ENCODE measurements around the gene MCFD2. TPM values are rescaled to one million over a fixed set of nuclear protein-coding genes. Genes with fewer than 3 reads are reported as not detected.

Gene MCFD2
- total RNA-seq, 5 donors from 2014 or later (not counting 1 experiment from before 2014, with no cell fraction given): 30.8 to 44.0 (median 35.2) TPM

DNA sequence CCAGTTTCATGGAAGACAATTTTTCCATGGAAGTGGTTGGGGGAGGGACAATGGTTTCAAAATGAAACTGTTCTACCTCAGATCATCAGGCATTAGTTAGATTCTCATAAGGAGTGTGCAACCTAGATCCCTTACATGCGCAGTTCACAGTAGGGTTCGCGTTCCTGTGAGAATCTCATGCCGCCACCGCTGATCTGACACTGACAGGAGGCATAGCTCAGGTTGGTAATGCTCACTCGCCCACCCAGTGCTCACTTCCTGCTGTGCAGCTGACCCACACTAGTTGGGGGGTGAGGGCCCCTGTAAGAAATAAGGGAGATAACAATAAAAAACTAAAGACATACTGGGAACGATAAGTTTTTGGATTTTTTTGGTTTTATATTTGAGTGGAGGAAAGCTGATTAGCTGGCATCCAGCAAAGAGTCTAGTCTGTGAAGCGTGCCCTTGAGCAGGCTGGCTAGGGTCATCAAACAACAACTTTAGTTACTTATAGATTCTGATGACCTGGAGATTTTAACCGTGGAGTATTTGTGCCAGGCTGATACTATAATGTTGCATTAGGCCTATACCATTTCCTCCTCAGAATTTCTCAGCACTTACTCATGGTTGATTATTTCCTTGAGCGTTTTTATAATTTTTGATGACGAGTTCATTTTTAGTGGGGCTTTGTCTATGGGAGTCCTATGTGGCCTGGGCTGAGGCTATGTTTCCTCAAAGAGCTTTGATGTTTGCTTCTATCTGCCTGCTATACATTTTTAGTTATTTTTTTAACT is 6.3 kb upstream of the MCFD2 start:
- Histone ChIP-seq H3K4me1 (ENCODE audit: control insufficient read depth in 1 of 2, extremely low read depth in 1 of 2, insufficient read depth in 2 of 2, low read length in 2 of 2) (peaks cover 18 to 41% of the 10 kb centered on the region in 2 experiments), H3K27me3 (replicated peaks in 1 of 2; ENCODE audit: control insufficient read depth in 2 of 2, extremely low read depth in 1 of 2, insufficient read depth in 2 of 2, low read length in 1 of 2) (no peaks in the 10 kb centered on the region), H3K4me3 (ENCODE audit: control insufficient read depth in 1 of 2, extremely low read depth in 1 of 2, low read length in 1 of 2) (no peak overlapping the region), H3K36me3 (ENCODE audit: control insufficient read depth in 2 of 2, extremely low read depth in 1 of 2, insufficient read depth in 1 of 2, low read length in 1 of 2) (no peaks in the 10 kb centered on the region), H3K9me3 (peaks cover 3% of the 10 kb centered on the region), H3K27ac (ENCODE audit: low read length) (no peak overlapping the region)
- ChIA-PET CTCF (interaction anchor here in 1 of 2 donors (0.6 kb wide), 1 partner anchor 25 kb away, joined by 3 read pairs; no protein-coding TSS in a partner anchor), POLR2A (no interaction called here)
- DNase-seq (no peak), ATAC-seq (replicated peaks in 1 of 4) (peak in 1 of 4 experiments; percentile 21)
- H3K36me3 Mint-ChIP-seq: peaks cover 11% of the 10 kb centered on the region
- peaks cover 1 to 10% (median 3%) of the 10 kb centered on the region in 3 donors for H3K9me3 Mint-ChIP-seq
- H3K27ac Mint-ChIP-seq: peak overlapping the region; percentile 48 to 50
- peak overlapping the region in 1 of 3 donors; percentile 30 for H3K4me3 Mint-ChIP-seq
- H3K27me3 Mint-ChIP-seq: no peaks in the 10 kb centered on the region
- H3K4me1 Mint-ChIP-seq: peaks cover 33 to 43% (median 42%) of the 10 kb centered on the region in 3 donors
- no CpG with 5 or more reads among the region's 11 CpGs for WGBS (ENCODE audit: insufficient coverage)

- DNase-seq (peak in 1 of 35 experiments; percentile 53), ATAC-seq (replicated peaks in 1 of 4) (no peak)
- Histone ChIP-seq H3K27ac (ENCODE audit: low read length) (no peak overlapping the region), H3K9me3 (no peaks in the 10 kb centered on the region), H3K27me3 (replicated peaks in 1 of 2; ENCODE audit: control insufficient read depth in 2 of 2, extremely low read depth in 1 of 2, insufficient read depth in 2 of 2, low read length in 1 of 2) (no peaks in the 10 kb centered on the region), H3K4me3 (ENCODE audit: control insufficient read depth in 1 of 2, extremely low read depth in 1 of 2, low read length in 1 of 2) (no peak overlapping the region), H3K36me3 (ENCODE audit: control insufficient read depth in 2 of 2, extremely low read depth in 1 of 2, insufficient read depth in 1 of 2, low read length in 1 of 2) (no peaks in the 10 kb centered on the region), H3K4me1 (ENCODE audit: control insufficient read depth in 1 of 2, extremely low read depth in 1 of 2, insufficient read depth in 2 of 2, low read length in 2 of 2) (peaks cover 40 to 50% of the 10 kb centered on the region in 2 experiments)
- POLR2A ChIA-PET: interaction anchor here (0.6 to 1.1 kb wide), 2 partner anchors 14 to 26 kb away, joined by 6 to 14 read pairs; no protein-coding TSS in a partner anchor
- Mint-ChIP-seq H3K27me3 (no peaks in the 10 kb centered on the region), H3K27ac (peak overlapping the region; percentile 16 to 52), H3K4me1 (peaks cover 56 to 72% (median 67%) of the 10 kb centered on the region in 3 donors), H3K36me3 (peaks cover 3% of the 10 kb centered on the region), H3K4me3 (peak overlapping the region; percentile 90 to 97 (median 90)), H3K9me3 (no peaks in the 10 kb centered on the region)
- CTCF ChIA-PET: interaction anchor here (0.7 to 2.1 kb wide), 6 partner anchors 11 to 25 kb away, joined by 3 to 6 read pairs (median 4); no protein-coding TSS in a partner anchor
Observed at GRCh38 chr2:46917628-46918027, 2.0 kb upstream of the MCFD2 start.

- no peaks in the 10 kb centered on the region for H3K27me3 Mint-ChIP-seq
- Histone ChIP-seq H3K27ac (ENCODE audit: low read length) (peak overlapping the region; percentile 74), H3K27me3 (replicated peaks in 1 of 2; ENCODE audit: control insufficient read depth in 2 of 2, extremely low read depth in 1 of 2, insufficient read depth in 2 of 2, low read length in 1 of 2) (no peaks in the 10 kb centered on the region), H3K36me3 (ENCODE audit: control insufficient read depth in 2 of 2, extremely low read depth in 1 of 2, insufficient read depth in 1 of 2, low read length in 1 of 2) (no peaks in the 10 kb centered on the region), H3K9me3 (no peaks in the 10 kb centered on the region), H3K4me3 (ENCODE audit: control insufficient read depth in 1 of 2, extremely low read depth in 1 of 2, low read length in 1 of 2) (peak overlapping the region; percentile 93 to 99), H3K4me1 (ENCODE audit: control insufficient read depth in 1 of 2, extremely low read depth in 1 of 2, insufficient read depth in 2 of 2, low read length in 2 of 2) (peaks cover 32 to 41% of the 10 kb centered on the region in 2 experiments)
- DNase-seq (peak; percentile 66 to 87 (median 75)), ATAC-seq (replicated peaks in 1 of 4) (peak; percentile 90 to 92 (median 91))
- ChIA-PET POLR2A (interaction anchor here in 1 of 2 donors (0.5 to 0.8 kb wide), 3 partner anchors 29 to 486 kb away, joined by 3 read pairs; partner anchors contain the start of gene MSH2), CTCF (interaction anchor here (0.6 to 1.3 kb wide), 3 partner anchors 14 to 448 kb away, joined by 5 to 10 read pairs (median 9); no protein-coding TSS in a partner anchor)
- H3K27ac Mint-ChIP-seq: peak overlapping the region; percentile 58 to 85
- peak overlapping the region; percentile 90 to 97 (median 90) for H3K4me3 Mint-ChIP-seq
- no peaks in the 10 kb centered on the region for H3K9me3 Mint-ChIP-seq
- H3K36me3 Mint-ChIP-seq: peaks cover 7% of the 10 kb centered on the region
- WGBS (ENCODE audit: insufficient coverage): under 1% methylated on average over 35 of the region's 55 CpGs
- H3K4me1 Mint-ChIP-seq: peaks cover 45 to 60% (median 57%) of the 10 kb centered on the region in 3 donors
Observed at GRCh38 chr2:46915811-46916630, 415 bp upstream of the MCFD2 start.

- POLR2A ChIA-PET: interaction anchor here (0.6 kb wide), 3 partner anchors 29 to 265 kb away, joined by 3 to 6 read pairs (median 4); no protein-coding TSS in a partner anchor
- Histone ChIP-seq H3K4me1 (ENCODE audit: control insufficient read depth in 1 of 2, extremely low read depth in 1 of 2, insufficient read depth in 2 of 2, low read length in 2 of 2) (peaks cover 32 to 39% of the 10 kb centered on the region in 2 experiments), H3K9me3 (no peaks in the 10 kb centered on the region), H3K27ac (ENCODE audit: low read length) (no peak overlapping the region), H3K4me3 (ENCODE audit: control insufficient read depth in 1 of 2, extremely low read depth in 1 of 2, low read length in 1 of 2) (peak overlapping the region; percentile 93 to 99), H3K36me3 (ENCODE audit: control insufficient read depth in 2 of 2, extremely low read depth in 1 of 2, insufficient read depth in 1 of 2, low read length in 1 of 2) (peaks cover 0 to 12% of the 10 kb centered on the region in 2 donors), H3K27me3 (replicated peaks in 1 of 2; ENCODE audit: control insufficient read depth in 2 of 2, extremely low read depth in 1 of 2, insufficient read depth in 2 of 2, low read length in 1 of 2) (no peaks in the 10 kb centered on the region)
- Mint-ChIP-seq H3K9me3 (no peaks in the 10 kb centered on the region), H3K36me3 (peaks cover 9% of the 10 kb centered on the region), H3K4me1 (peaks cover 49 to 59% (median 59%) of the 10 kb centered on the region in 3 donors), H3K27me3 (no peaks in the 10 kb centered on the region), H3K27ac (peak overlapping the region; percentile 53 to 80), H3K4me3 (peak overlapping the region; percentile 90 to 97 (median 90))
- ATAC-seq (replicated peaks in 1 of 4) (no peak), DNase-seq (peak in 1 of 35 experiments; percentile 13)
- CTCF ChIA-PET: interaction anchor here in 1 of 2 donors (0.7 to 1.2 kb wide), 2 partner anchors 27 to 93 kb away, joined by 3 read pairs; no protein-coding TSS in a partner anchor
- 44% methylated on average over 8 of the region's 11 CpGs for WGBS (ENCODE audit: insufficient coverage)
Observed at GRCh38 chr2:46914578-46915230, 902 bp downstream of the MCFD2 start.

- Mint-ChIP-seq H3K27me3 (no peaks in the 10 kb centered on the region), H3K27ac (peak overlapping the region in 1 of 2 donors; percentile 48), H3K9me3 (no peaks in the 10 kb centered on the region), H3K36me3 (peaks cover 19% of the 10 kb centered on the region), H3K4me1 (peaks cover 56 to 63% (median 61%) of the 10 kb centered on the region in 3 donors), H3K4me3 (peak overlapping the region; percentile 90 to 97 (median 90))
- no peak for DNase-seq
- WGBS (ENCODE audit: insufficient coverage): 95% methylated on average over 8 of the region's 8 CpGs
- POLR2A ChIA-PET: interaction anchor here in 1 of 2 donors (0.6 kb wide), 1 partner anchor 30 kb away, joined by 6 read pairs; no protein-coding TSS in a partner anchor
- no peaks in the 10 kb centered on the region for H3K9me3 ChIP-seq
- no peak for ATAC-seq (replicated peaks in 1 of 4)
- H3K4me1 ChIP-seq (ENCODE audit: control insufficient read depth in 1 of 2, extremely low read depth in 1 of 2, insufficient read depth in 2 of 2, low read length in 2 of 2): peaks cover 32 to 36% of the 10 kb centered on the region in 2 experiments
- H3K27ac ChIP-seq (ENCODE audit: low read length): no peak overlapping the region
- no peak overlapping the region for H3K4me3 ChIP-seq (ENCODE audit: control insufficient read depth in 1 of 2, extremely low read depth in 1 of 2, low read length in 1 of 2)
- CTCF ChIA-PET: interaction anchor here in 1 of 2 donors (1.2 kb wide), 1 partner anchor 28 kb away, joined by 3 read pairs; no protein-coding TSS in a partner anchor
- H3K27me3 ChIP-seq (replicated peaks in 1 of 2; ENCODE audit: control insufficient read depth in 2 of 2, extremely low read depth in 1 of 2, insufficient read depth in 2 of 2, low read length in 1 of 2): no peaks in the 10 kb centered on the region
- peaks cover 6 to 22% of the 10 kb centered on the region in 2 donors for H3K36me3 ChIP-seq (ENCODE audit: control insufficient read depth in 2 of 2, extremely low read depth in 1 of 2, insufficient read depth in 1 of 2, low read length in 1 of 2)
Observed at GRCh38 chr2:46913471-46914381, 1.9 kb downstream of the MCFD2 start.

All from T-cell (primary cell).